GM19351 (cell line): ENCODE results near the gene SULT1A2.
"Not testable (repeated sequence)": the region's sequence is repeated elsewhere in the genome, so short reads cannot be mapped to it uniquely, and the experiment has no call there.

Source experiments
- ATAC-seq: cut with Tn5 transposase; IDR thresholded peaks from one replicate; pipeline ENCODE4 v1.9.1; 2021; ENCODE audit warnings: mild to moderate bottlenecking, moderate library complexity; ENCODE audit not compliant: unreplicated experiment

Gene SULT1A2

GRCh38 chr16:28592511-28592910, 4.3 kb downstream of the SULT1A2 start:
- ATAC-seq = no peak

- no peak for ATAC-seq
Observed at GRCh38 chr16:28591355-28591754, 5.5 kb downstream of the SULT1A2 start.

- ATAC-seq = no peak
Observed at GRCh38 chr16:28590384-28591340, 6.2 kb downstream of the SULT1A2 start.

GRCh38 chr16:28589930-28590329, 6.9 kb downstream of the SULT1A2 start:
- ATAC-seq = no peak

GRCh38 chr16:28589069-28589468, 7.8 kb downstream of the SULT1A2 start:
- ATAC-seq = no peak

GRCh38 chr16:28587386-28587785, 9.5 kb downstream of the SULT1A2 start:
- ATAC-seq = no peak

GRCh38 chr16:28586466-28586865, 10.4 kb downstream of the SULT1A2 start:
- ATAC-seq = no peak

GRCh38 chr16:28585674-28586073, 11.2 kb downstream of the SULT1A2 start:
- no peak for ATAC-seq

- no peak for ATAC-seq
Observed at GRCh38 chr16:28580726-28581315, 16.0 kb downstream of the SULT1A2 start.

- no peak for ATAC-seq
Observed at GRCh38 chr16:28575446-28576109, 21.3 kb downstream of the SULT1A2 start.

GRCh38 chr16:28574925-28575324, 21.9 kb downstream of the SULT1A2 start:
- ATAC-seq = no peak

- no peak for ATAC-seq
Observed at GRCh38 chr16:28573738-28574718, 22.8 kb downstream of the SULT1A2 start.

- ATAC-seq = no peak
Observed at GRCh38 chr16:28572696-28573510, 23.9 kb downstream of the SULT1A2 start.

- no peak for ATAC-seq
Observed at GRCh38 chr16:28569968-28570752, 26.7 kb downstream of the SULT1A2 start.

GRCh38 chr16:28569021-28569420, 27.8 kb downstream of the SULT1A2 start:
- ATAC-seq = no peak

GRCh38 chr16:28567292-28567691, 29.6 kb downstream of the SULT1A2 start:
- ATAC-seq = no peak

- ATAC-seq = not testable (repeated sequence)
Observed at GRCh38 chr16:28566233-28566925, 30.5 kb downstream of the SULT1A2 start.

GRCh38 chr16:28563218-28563617, 33.6 kb downstream of the SULT1A2 start:
- ATAC-seq = no peak
